HEK293T (cell line): ENCODE data around the gene TARBP1.

Experiments
- CTCF ChIA-PET: fragments of 350-600 bp; formaldehyde crosslinking; extraction: SDS; loops from one replicate; lab custom pipeline; 2021; ENCODE audit warnings: antibody characterized with exemption, inconsistent platforms; lab: Yijun Ruan, JAX
- POLR2A ChIA-PET: fragments of 350-600 bp; formaldehyde crosslinking; extraction: SDS; loops from one replicate; lab custom pipeline; 2020; ENCODE audit warnings: antibody characterized with exemption, inconsistent platforms; lab: Yijun Ruan, JAX
- DNase-seq: peaks from one replicate; pipeline ENCODE4 v3.0.0; 2012; ENCODE audit warnings: mixed read lengths; ENCODE audit errors: extremely low spot score
- ARNT ChIP-seq: fragments of 450-650 bp; IDR thresholded peaks from 2 replicates; pipeline ENCODE4 v1.6.1; 2017; ENCODE audit warnings: mild to moderate bottlenecking
- BHLHE40 ChIP-seq: fragments of 450-650 bp; IDR thresholded peaks from 2 replicates; pipeline ENCODE4 v1.6.1; 2016; ENCODE audit warnings: mild to moderate bottlenecking, moderate library complexity, borderline replicate concordance
- CTBP1 ChIP-seq: fragments of 450-650 bp; IDR thresholded peaks from 2 replicates; pipeline ENCODE4 v1.6.1; 2016; ENCODE audit warnings: borderline replicate concordance
- ELF4 ChIP-seq: fragments of 450-650 bp; IDR thresholded peaks from 2 replicates; pipeline ENCODE4 v1.6.1; 2017; ENCODE audit warnings: antibody characterized with exemption
- FOXA1 ChIP-seq: fragments of 450-650 bp; IDR thresholded peaks from 2 replicates; pipeline ENCODE4 v1.6.1; 2016; ENCODE audit warnings: mild to moderate bottlenecking
- FOXK2 ChIP-seq: fragments of 450-650 bp; IDR thresholded peaks from 2 replicates; pipeline ENCODE4 v1.6.1; 2016; ENCODE audit warnings: mild to moderate bottlenecking
- FOXM1 ChIP-seq: fragments of 450-650 bp; IDR thresholded peaks from 2 replicates; pipeline ENCODE4 v1.6.1; 2017; ENCODE audit warnings: mild to moderate bottlenecking, borderline replicate concordance
- HDGF ChIP-seq: fragments of 450-650 bp; IDR thresholded peaks from 2 replicates; pipeline ENCODE4 v1.6.1; 2017; ENCODE audit warnings: antibody characterized with exemption, borderline replicate concordance
- L3MBTL2 ChIP-seq: fragments of 450-650 bp; conservative IDR thresholded peaks from 2 replicates; pipeline ENCODE4 v1.6.1; 2016; ENCODE audit warnings: mild to moderate bottlenecking
- LEF1 ChIP-seq: fragments of 450-650 bp; IDR thresholded peaks from 2 replicates; pipeline ENCODE4 v1.6.1; 2017; ENCODE audit warnings: mild to moderate bottlenecking, borderline replicate concordance
- NFRKB ChIP-seq: fragments of 450-650 bp; IDR thresholded peaks from 2 replicates; pipeline ENCODE4 v1.6.1; 2016; ENCODE audit warnings: mild to moderate bottlenecking, moderate library complexity
- PKNOX1 ChIP-seq: fragments of 450-650 bp; IDR thresholded peaks from 2 replicates; pipeline ENCODE4 v1.6.1; 2016
- SP1 ChIP-seq: fragments of 450-650 bp; IDR thresholded peaks from 2 replicates; pipeline ENCODE4 v1.6.1; 2017
- SUZ12 ChIP-seq: fragments of 450-650 bp; IDR thresholded peaks from 2 replicates; pipeline ENCODE4 v1.6.1; 2016; ENCODE audit warnings: mild to moderate bottlenecking
- TARDBP ChIP-seq: fragments of 450-650 bp; IDR thresholded peaks from 2 replicates; pipeline ENCODE4 v1.6.1; 2016
- ZNF384 ChIP-seq: fragments of 450-650 bp; IDR thresholded peaks from 2 replicates; pipeline ENCODE4 v1.6.1; 2016

The TARBP1 gene

GRCh38 chr1:234452406-234452965 lies 26.5 kb downstream of the TARBP1 start:
- no peak for DNase-seq
- no peak for TF ChIP-seq FOXK2
- TF ChIP-seq ZNF384 = no peak
- TF ChIP-seq ARNT = no peak
- ChIA-PET POLR2A (interaction anchor here (0.7 kb wide), 1 partner anchor 25 kb away, joined by 6 read pairs; no protein-coding TSS in a partner anchor), CTCF (interaction anchor here (0.6 kb wide), 1 partner anchor 13 kb away, joined by 3 read pairs; no protein-coding TSS in a partner anchor)

DNA sequence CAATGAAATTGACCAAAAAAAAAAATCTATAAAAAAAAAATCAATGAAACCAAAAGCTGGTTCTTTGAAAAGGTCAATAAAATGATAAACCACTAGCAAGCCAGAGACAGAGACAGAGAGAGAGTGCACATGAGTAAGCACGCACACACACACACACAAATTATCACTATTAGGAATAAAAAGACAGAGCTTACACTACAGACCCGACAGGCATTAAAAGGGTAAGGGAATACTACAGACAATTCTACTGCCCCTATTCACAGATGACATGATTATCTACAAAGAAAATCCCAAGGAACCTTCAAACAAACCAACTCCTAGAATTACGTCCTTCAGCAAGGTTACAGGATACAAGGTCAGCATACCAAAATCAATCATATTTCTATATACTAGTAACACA lies 38.6 kb downstream of the TARBP1 start:
- POLR2A ChIA-PET = no interaction called here
- CTCF ChIA-PET = no interaction called here
- no peak for DNase-seq
- TF ChIP-seq PKNOX1 (no peak), FOXA1 (no peak), SP1 (no peak), FOXK2 (no peak), LEF1 (no peak), TARDBP (no peak)

DNA sequence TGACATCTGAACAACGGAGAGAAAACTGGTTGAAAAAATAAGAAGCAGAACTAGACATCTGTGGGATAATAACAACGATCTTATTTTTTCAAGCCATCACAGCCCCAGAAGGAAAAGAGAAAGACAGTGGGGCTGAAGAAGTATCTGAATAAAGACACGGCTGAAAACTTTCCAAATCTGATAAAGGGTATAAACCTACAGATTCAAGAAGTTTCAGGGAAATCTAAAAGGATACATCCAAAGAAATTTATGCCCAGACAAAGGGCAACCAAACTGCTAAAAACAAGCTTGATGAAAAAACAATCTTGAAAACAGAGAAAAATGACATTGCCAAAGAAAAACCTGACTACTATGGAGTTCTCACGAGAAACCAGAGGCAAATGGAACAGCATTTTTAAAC lies 40.4 kb downstream of the TARBP1 start:
- no peak for TF ChIP-seq PKNOX1
- TF ChIP-seq L3MBTL2 = no peak
- no peak for TF ChIP-seq ZNF384
- no peak for TF ChIP-seq FOXK2
- no peak; the same call in 1 of the 2 replicates for TF ChIP-seq NFRKB
- TF ChIP-seq LEF1 = no peak
- no peak for TF ChIP-seq FOXM1
- no peak for TF ChIP-seq SUZ12
- no peak for TF ChIP-seq ELF4
- TF ChIP-seq FOXA1 = no peak
- no peak for TF ChIP-seq SP1
- no peak for TF ChIP-seq HDGF
- no peak for TF ChIP-seq CTBP1
- no peak for DNase-seq
- ChIA-PET POLR2A (no interaction called here), CTCF (no interaction called here)

DNA sequence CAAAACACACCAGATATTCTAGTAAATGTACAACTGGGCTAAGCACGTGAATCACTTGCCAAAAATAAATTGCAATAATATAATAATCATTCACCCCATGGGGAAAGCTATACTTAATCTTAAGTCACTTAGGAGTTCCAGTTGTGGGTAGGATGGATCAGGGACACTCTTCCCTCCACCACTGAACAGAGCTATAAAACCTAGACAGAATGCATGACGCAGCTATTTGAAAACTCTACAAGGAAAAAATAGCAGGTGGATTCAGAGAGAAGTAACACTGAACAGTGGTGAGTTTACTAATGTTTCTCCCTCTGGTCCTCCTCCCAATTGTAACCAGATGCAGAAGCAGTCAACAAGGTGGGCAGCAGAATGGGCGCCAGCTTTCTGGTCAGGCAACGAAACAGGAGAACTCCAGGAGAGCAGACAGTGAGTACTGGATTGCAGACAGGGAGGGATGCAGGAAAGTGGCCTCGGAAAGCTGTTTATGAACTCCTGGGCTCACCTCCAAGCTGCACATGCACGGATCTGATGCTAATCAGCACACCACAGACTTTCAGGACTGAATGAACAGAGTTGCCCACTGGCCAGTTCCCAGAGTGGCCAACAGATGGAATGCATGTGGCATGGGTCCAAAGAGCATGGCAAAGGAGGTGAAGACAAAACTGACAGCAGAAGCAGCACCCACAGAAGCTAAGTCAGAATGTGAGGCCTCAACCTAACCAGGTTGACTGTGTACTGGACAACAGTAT lies 41.4 kb downstream of the TARBP1 start:
- ChIA-PET POLR2A (interaction anchor here (1.5 kb wide), 1 partner anchor 40 kb away, joined by 5 read pairs; no protein-coding TSS in a partner anchor), CTCF (no interaction called here)
- DNase-seq = no peak
- no peak for TF ChIP-seq LEF1
- TF ChIP-seq SP1 = no peak
- no peak for TF ChIP-seq HDGF
- no peak for TF ChIP-seq SUZ12

DNA sequence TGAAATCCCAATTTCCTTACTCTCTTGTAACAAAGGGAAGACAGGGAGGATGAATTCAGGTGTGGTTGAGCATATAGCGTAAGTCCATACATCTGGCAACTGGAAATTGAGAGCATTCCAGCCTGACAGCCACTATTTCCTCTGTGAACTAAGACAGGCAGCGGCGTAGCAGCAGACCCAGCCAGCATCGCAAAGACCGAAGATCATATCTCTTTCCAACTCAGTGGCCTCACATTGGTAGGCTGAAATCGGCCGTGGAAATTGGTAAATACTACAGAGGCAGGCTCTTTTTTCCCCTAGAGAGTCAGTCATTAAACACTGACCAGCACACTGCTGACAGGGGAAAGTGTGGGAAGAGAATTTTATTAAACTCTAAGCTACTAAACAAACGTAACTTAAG lies 43.4 kb downstream of the TARBP1 start:
- POLR2A ChIA-PET = interaction anchor here (1.1 kb wide), 1 partner anchor 176 kb away, joined by 3 read pairs; no protein-coding TSS in a partner anchor
- no peak for DNase-seq
- CTCF ChIA-PET = interaction anchor here (1.3 kb wide), 1 partner anchor 42 kb away, joined by 4 read pairs; no protein-coding TSS in a partner anchor
- TF ChIP-seq NFRKB (no peak), FOXK2 (no peak), PKNOX1 (no peak), FOXM1 (no peak), TARDBP (no peak), SP1 (no peak), ELF4 (no peak), FOXA1 (no peak), BHLHE40 (no peak), L3MBTL2 (no peak), SUZ12 (no peak), LEF1 (no peak), ARNT (no peak)

DNA sequence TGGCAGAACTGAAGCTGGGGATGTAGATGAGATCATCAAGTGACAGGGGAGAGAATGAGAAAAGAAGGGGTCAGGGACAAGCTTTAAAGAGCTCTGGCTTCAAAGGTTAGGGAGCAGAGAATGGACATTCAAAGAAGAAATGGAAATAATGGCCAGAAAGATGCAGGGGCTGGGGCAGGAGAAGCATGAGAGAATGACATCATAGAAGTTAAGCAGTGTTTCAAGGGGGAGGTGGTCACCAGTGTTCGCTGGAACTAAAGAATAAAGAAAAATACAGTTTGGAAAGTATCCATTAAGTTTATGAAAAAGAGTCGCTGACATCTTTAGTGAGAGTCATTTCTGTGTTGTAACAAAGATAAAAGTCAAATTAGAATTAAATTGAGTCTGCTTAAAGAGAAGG lies 44.3 kb downstream of the TARBP1 start:
- CTCF ChIA-PET = no interaction called here
- no peak for DNase-seq
- POLR2A ChIA-PET = no interaction called here
- no peak for TF ChIP-seq TARDBP
- TF ChIP-seq L3MBTL2 = no peak
- no peak for TF ChIP-seq PKNOX1
- TF ChIP-seq FOXA1 = no peak
- TF ChIP-seq ELF4 = no peak
- TF ChIP-seq ZNF384 = no peak
- no peak for TF ChIP-seq LEF1
- TF ChIP-seq FOXK2 = no peak
- TF ChIP-seq SUZ12 = no peak
- no peak for TF ChIP-seq ARNT
- no peak for TF ChIP-seq NFRKB
- TF ChIP-seq HDGF = no peak
- no peak for TF ChIP-seq FOXM1
- no peak for TF ChIP-seq CTBP1
- TF ChIP-seq SP1 = no peak
- TF ChIP-seq BHLHE40 = no peak
